HG03460 (cell line): ENCODE data around the gene AGGF1.
"Not testable (repeated sequence)": the region's sequence is repeated elsewhere in the genome, so short reads cannot be mapped to it uniquely, and the experiment has no call there.

Experiments
- ATAC-seq: cut with Tn5 transposase; IDR thresholded peaks from one replicate; pipeline ENCODE4 v1.9.1; 2021; ENCODE audit not compliant: unreplicated experiment

The AGGF1 gene, protein sequence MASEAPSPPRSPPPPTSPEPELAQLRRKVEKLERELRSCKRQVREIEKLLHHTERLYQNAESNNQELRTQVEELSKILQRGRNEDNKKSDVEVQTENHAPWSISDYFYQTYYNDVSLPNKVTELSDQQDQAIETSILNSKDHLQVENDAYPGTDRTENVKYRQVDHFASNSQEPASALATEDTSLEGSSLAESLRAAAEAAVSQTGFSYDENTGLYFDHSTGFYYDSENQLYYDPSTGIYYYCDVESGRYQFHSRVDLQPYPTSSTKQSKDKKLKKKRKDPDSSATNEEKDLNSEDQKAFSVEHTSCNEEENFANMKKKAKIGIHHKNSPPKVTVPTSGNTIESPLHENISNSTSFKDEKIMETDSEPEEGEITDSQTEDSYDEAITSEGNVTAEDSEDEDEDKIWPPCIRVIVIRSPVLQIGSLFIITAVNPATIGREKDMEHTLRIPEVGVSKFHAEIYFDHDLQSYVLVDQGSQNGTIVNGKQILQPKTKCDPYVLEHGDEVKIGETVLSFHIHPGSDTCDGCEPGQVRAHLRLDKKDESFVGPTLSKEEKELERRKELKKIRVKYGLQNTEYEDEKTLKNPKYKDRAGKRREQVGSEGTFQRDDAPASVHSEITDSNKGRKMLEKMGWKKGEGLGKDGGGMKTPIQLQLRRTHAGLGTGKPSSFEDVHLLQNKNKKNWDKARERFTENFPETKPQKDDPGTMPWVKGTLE

GRCh38 chr5:77030097-77031071 is at the start of gene AGGF1:
AGGF1 (plus strand) TSS chr5:77030404; CDS start chr5:77030767, 363 bp downstream.
- ATAC-seq, result peak; percentile 98

GRCh38 chr5:76980518-76981144 is 49.6 kb upstream of the AGGF1 start:
- no peak for ATAC-seq

DNA sequence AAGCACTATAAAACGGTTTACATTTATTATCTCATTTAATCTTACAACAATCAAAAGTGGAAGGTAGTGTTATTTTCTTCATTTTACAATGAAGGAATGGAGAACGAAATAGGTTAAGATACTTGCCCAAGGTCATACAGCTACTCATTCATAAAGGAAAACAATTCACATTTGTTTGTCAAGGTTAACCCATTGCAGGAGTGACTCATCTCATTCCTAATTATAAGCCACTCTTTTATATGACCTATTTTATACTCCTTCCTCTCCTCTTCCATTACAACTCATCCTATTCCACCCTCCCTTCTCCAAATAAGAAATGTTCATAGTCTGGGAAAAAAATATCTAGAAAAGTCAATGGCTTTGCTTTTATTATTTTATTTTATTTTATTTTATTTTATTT is 47.8 kb upstream of the AGGF1 start:
- ATAC-seq, result no peak

DNA sequence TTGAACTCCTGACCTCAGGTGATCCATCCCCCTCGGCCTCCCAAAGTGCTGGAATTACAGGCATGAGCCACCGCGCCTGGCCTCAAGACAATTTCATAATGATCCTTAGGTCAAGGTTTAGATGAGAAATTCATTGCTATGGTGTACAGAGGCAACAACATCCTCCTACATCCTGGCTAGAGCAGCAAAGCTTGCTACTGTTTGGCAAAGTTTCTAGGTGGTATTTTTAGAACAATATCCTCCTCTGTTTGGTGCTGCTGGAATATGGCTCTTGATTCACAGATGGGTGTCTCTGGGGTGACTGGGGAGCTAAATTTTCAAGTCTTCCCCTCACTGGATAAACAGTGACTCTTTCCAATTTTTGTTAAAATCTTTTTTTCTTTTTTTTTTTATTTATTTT is 46.7 kb upstream of the AGGF1 start:
- no peak for ATAC-seq

- no peak for ATAC-seq
Measured at GRCh38 chr5:76986825-76987526, 43.2 kb upstream of the AGGF1 start.

GRCh38 chr5:76990899-76991459 is 39.2 kb upstream of the AGGF1 start:
- no peak for ATAC-seq

DNA sequence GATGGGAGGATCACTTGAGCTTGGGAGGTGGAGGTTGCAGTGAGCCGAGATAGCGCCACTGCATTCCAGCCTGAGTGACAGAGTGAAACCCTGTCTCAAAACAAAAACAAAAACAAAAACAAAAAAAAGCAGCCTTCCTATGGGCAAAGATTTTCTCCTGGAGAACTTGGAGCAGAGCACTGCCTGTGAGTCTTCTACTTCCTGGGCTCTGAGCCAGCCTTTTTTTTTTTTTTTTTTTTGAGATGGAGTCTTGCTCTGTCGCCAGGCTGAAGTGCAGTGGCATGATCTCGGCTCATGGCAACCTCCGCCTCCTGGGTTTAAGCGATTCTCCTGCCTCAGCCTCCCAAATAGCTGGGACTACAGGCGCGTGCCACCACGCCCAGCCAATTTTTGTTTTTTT is 36.8 kb upstream of the AGGF1 start:
- not testable (repeated sequence) for ATAC-seq

DNA sequence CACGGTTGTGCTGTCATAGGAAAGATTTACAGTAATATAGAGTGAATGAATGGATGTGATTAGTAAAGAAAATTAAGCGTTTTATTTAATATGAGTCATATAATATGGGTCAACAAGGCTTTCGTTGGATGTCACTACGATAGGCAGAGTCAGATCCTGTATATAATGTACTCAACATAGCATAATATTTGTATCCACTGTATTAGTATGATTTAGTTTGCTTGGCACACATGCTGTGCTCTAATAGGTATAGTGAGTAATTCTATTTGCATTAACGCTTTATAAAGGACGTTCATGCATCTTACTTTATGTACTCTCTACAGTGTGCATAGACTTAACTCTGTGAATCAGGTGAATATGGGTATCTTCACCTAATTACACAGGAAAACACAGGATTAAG is 35.9 kb upstream of the AGGF1 start:
- no peak for ATAC-seq

- not testable (repeated sequence) for ATAC-seq
Measured at GRCh38 chr5:76998251-76998650, 32.0 kb upstream of the AGGF1 start.

DNA sequence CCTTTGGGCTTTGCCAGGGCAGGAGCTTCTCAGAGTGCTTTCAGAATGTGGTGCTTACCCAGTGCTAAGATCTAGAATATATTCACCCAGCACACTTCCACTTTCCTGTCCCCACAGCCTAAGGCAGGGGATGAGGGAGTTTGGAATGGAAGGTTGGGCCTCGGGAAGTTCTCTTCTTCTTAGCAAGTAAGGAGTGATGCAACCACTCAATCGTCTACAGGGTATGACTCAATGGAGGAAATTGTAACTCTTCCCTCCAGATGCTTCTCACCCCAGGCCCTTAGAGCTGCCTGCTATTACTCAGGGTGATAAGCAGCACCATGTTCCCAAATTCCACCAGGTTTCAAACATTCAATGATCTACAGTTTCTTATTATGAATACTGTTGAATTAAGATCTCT is 30.8 kb upstream of the AGGF1 start:
- no peak for ATAC-seq

DNA sequence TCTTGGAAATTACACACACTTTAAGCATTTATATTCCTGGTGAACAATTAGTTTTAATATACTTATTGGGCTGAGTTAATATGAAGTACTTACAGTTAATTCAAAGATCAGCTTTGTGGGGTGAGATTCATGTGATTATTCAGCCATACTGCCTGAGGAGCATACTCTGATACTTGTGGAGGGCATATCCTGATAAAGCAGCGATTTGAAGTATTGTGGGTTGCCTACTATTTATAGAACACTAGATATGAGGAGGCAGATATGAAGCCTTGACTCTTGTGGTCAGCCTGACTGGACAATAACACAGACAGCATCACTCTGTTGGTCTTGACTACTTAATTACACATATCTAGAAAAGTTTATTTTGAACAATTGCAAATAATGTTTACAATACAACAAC is 27.0 kb upstream of the AGGF1 start:
- ATAC-seq, result no peak

- ATAC-seq, result no peak
Measured at GRCh38 chr5:77006124-77006523, 24.1 kb upstream of the AGGF1 start.

DNA sequence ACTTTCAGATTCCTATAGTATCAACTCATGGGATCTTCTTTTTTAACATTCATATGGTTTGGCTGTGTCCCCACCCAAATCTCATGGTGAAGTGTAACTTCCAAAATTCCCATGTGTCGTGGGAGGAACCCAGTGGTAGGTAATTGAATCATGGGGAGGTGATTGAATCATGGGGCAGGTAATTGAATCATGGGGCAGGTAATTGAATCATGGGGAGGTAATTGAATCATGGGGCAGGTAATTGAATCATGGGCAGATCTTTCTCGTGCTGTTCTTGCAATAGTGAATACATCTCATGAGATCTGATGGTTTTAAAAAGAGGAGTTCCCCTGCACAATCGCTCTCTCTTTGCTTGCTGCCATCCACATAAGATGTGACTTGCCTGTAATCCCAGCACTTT is 21.8 kb upstream of the AGGF1 start:
- ATAC-seq, result no peak

- no peak for ATAC-seq
Measured at GRCh38 chr5:77010243-77010642, 20.0 kb upstream of the AGGF1 start.

DNA sequence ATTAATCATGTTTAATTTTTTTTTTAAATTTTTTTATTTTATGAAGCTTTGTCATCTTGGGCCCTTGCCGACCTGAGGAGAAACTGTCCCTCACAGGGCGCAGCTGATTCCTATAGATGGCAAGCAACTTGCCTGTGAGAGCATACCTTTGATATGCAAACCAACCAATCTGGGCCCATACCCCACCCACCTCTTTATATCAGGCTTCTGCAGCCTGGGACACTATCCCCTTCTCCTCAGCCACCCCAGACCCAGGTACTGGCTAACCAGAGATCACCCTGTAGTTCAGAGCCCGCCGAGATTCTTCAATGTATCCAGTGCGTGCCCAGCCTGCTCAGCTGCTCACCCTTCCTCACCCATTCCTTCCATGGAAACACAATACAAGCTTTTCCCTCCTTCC is 18.7 kb upstream of the AGGF1 start:
- ATAC-seq, result no peak

DNA sequence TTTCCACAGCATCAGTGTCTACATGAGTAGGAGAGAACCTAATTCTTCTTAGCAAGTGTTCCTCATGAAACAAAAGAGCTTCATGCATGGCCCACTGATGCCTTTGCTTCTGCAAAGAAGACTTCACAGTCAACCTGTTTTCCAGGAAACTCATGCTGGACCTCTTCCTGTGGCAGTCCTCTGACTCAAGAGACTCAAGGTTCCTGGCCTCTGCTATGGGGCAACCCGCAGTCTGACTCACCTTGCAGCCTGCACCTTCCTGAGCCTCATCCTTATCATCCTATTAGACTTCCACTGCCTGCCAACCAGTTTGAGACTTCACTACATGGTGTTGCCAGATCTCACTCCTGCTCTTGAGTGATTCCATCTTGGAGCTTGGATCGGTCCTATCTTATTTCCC is 17.6 kb upstream of the AGGF1 start:
- no peak for ATAC-seq

GRCh38 chr5:77015938-77016569 is 14.2 kb upstream of the AGGF1 start:
- ATAC-seq, result no peak

GRCh38 chr5:77016962-77017361 is 13.2 kb upstream of the AGGF1 start:
- ATAC-seq, result no peak

- no peak for ATAC-seq
Measured at GRCh38 chr5:77017668-77018067, 12.5 kb upstream of the AGGF1 start.
